ENCODE measurements around the gene CACNA1A. TPM values are rescaled to one million over a fixed set of nuclear protein-coding genes. Genes with fewer than 3 reads are reported as not detected.

Gene CACNA1A
- total RNA-seq, 1 donor from 2014 or later, result 7.7 TPM

- H3K9me3 ChIP-seq, result no peaks in the 10 kb centered on the region
- no peak overlapping the region for H3K27ac ChIP-seq
- TF ChIP-seq, protein P1, sequence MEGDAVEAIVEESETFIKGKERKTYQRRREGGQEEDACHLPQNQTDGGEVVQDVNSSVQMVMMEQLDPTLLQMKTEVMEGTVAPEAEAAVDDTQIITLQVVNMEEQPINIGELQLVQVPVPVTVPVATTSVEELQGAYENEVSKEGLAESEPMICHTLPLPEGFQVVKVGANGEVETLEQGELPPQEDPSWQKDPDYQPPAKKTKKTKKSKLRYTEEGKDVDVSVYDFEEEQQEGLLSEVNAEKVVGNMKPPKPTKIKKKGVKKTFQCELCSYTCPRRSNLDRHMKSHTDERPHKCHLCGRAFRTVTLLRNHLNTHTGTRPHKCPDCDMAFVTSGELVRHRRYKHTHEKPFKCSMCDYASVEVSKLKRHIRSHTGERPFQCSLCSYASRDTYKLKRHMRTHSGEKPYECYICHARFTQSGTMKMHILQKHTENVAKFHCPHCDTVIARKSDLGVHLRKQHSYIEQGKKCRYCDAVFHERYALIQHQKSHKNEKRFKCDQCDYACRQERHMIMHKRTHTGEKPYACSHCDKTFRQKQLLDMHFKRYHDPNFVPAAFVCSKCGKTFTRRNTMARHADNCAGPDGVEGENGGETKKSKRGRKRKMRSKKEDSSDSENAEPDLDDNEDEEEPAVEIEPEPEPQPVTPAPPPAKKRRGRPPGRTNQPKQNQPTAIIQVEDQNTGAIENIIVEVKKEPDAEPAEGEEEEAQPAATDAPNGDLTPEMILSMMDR (IDR thresholded peaks at IDR 0.05), result no peak
- no peaks in the 10 kb centered on the region for H3K4me1 ChIP-seq
- intact Hi-C loops (cut with DNase I), result no loop called here
- no peak overlapping the region for H3K4me3 ChIP-seq
- H3K36me3 ChIP-seq, result no peaks in the 10 kb centered on the region
- H3K27me3 ChIP-seq, result no peaks in the 10 kb centered on the region
- DNase-seq (ENCODE audit: low spot score in 2 of 2), result no peak
These were observed 217.0 kb downstream of the CACNA1A start for GRCh38 chr19:13289295-13289694.

- TF ChIP-seq, protein P1 (IDR thresholded peaks at IDR 0.05), result no peak
- Histone ChIP-seq H3K36me3 (no peaks in the 10 kb centered on the region), H3K4me1 (no peaks in the 10 kb centered on the region), H3K9me3 (no peaks in the 10 kb centered on the region), H3K27me3 (no peaks in the 10 kb centered on the region), H3K4me3 (no peak overlapping the region), H3K27ac (no peak overlapping the region)
- intact Hi-C loops (cut with DNase I), result no loop called here
- DNase-seq (ENCODE audit: low spot score in 2 of 2), result no peak
These were observed 219.9 kb downstream of the CACNA1A start for GRCh38 chr19:13286195-13286985.

- H3K4me3 ChIP-seq, result no peak overlapping the region
- intact Hi-C loops (cut with DNase I), result no loop called here
- H3K9me3 ChIP-seq, result no peaks in the 10 kb centered on the region
- TF ChIP-seq, protein P1 (IDR thresholded peaks at IDR 0.05), result no peak
- no peaks in the 10 kb centered on the region for H3K4me1 ChIP-seq
- no peak for DNase-seq (ENCODE audit: low spot score in 2 of 2)
- no peaks in the 10 kb centered on the region for H3K27me3 ChIP-seq
- no peak overlapping the region for H3K27ac ChIP-seq
- H3K36me3 ChIP-seq, result no peaks in the 10 kb centered on the region
These were observed 221.1 kb downstream of the CACNA1A start for GRCh38 chr19:13284929-13285928.

DNA sequence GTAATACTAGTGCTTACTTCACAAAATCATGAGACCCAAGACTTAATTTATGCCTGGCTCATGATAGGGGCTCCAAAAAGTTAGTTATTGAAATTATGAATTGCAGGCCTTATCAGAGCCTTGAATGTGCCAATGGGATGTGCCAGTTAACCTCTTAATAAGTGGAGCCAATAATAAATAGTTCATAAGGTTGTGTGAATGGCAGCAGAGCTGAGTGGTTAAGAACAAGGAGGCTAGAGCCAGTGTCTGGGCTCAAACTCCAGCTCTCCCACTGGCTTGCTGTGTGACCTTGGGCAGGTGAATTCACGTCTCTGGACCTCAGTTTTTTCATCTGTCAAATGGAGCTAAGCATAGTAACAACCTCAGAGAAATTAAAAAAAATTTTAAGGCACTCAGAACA is 222.4 kb downstream of the CACNA1A start:
- Histone ChIP-seq H3K4me1 (no peaks in the 10 kb centered on the region), H3K27ac (no peak overlapping the region), H3K27me3 (no peaks in the 10 kb centered on the region), H3K4me3 (no peak overlapping the region), H3K36me3 (no peaks in the 10 kb centered on the region), H3K9me3 (no peaks in the 10 kb centered on the region)
- TF ChIP-seq, protein P1 (IDR thresholded peaks at IDR 0.05), result no peak
- intact Hi-C loops (cut with DNase I), result no loop called here
- no peak for DNase-seq (ENCODE audit: low spot score in 2 of 2)

- TF ChIP-seq, protein P1 (IDR thresholded peaks at IDR 0.05), result no peak
- no peak for DNase-seq (ENCODE audit: low spot score in 2 of 2)
- Histone ChIP-seq H3K4me3 (no peak overlapping the region), H3K36me3 (no peaks in the 10 kb centered on the region), H3K27me3 (no peaks in the 10 kb centered on the region), H3K27ac (no peak overlapping the region), H3K9me3 (no peaks in the 10 kb centered on the region), H3K4me1 (no peaks in the 10 kb centered on the region)
- intact Hi-C loops (cut with DNase I), result no loop called here
These were observed 223.7 kb downstream of the CACNA1A start for GRCh38 chr19:13282486-13283065.

Measured in ascending aorta (tissue), 2 donors.